Endometrial microvascular endothelial cells (primary cell): Measurements from ENCODE around the gene ACTL7B. TPM values are rescaled to one million over a fixed set of nuclear protein-coding genes. Genes with fewer than 3 reads are reported as not detected.
"Not testable (repeated sequence)": the region's sequence is repeated elsewhere in the genome, so short reads cannot be mapped to it uniquely, and the experiment has no call there.

Experiments used
- in situ Hi-C: cut with HindIII; loops from 2 replicates; pipeline ENCODE4 v1.10.0; 2017; ENCODE audit warnings: low sequenced_read_pairs, low pct_unique_long_range_greater_than_20kb; ENCODE audit errors: inconsistent ontology term
- total RNA-seq: library from RNA; depleted of rRNA; stranded (reverse); fragments of >200 nt; gene quantifications from one replicate; pipeline ENCODE4 v1.2.3, GENCODE V29; 2015; ENCODE audit errors: inconsistent ontology term

The ACTL7B gene
- total RNA-seq, 1 donor from 2014 or later, result not detected

GRCh38 chr9:108851138-108851537, 4.6 kb downstream of the ACTL7B start:
- in situ Hi-C loops, result no loop called here

GRCh38 chr9:108850293-108850897, 5.4 kb downstream of the ACTL7B start:
- in situ Hi-C loops, result no loop called here

- in situ Hi-C loops, result not testable (repeated sequence)
Measured at GRCh38 chr9:108848296-108848695, 7.5 kb downstream of the ACTL7B start.

GRCh38 chr9:108845947-108846346, 9.8 kb downstream of the ACTL7B start:
- in situ Hi-C loops, result no loop called here

- in situ Hi-C loops, result no loop called here
Measured at GRCh38 chr9:108845507-108845906, 10.3 kb downstream of the ACTL7B start.

GRCh38 chr9:108844856-108845255, 10.9 kb downstream of the ACTL7B start:
- in situ Hi-C loops, result no loop called here

GRCh38 chr9:108844391-108844790, 11.4 kb downstream of the ACTL7B start:
- in situ Hi-C loops, result no loop called here

GRCh38 chr9:108842610-108843295, 13.0 kb downstream of the ACTL7B start:
- in situ Hi-C loops, result no loop called here

- in situ Hi-C loops, result not testable (repeated sequence)
Measured at GRCh38 chr9:108839561-108839960, 16.2 kb downstream of the ACTL7B start.

- in situ Hi-C loops, result no loop called here
Measured at GRCh38 chr9:108838017-108838416, 17.8 kb downstream of the ACTL7B start.

GRCh38 chr9:108837530-108837929, 18.3 kb downstream of the ACTL7B start:
- in situ Hi-C loops, result no loop called here

GRCh38 chr9:108836781-108837180, 19.0 kb downstream of the ACTL7B start:
- in situ Hi-C loops, result no loop called here

GRCh38 chr9:108836319-108836718, 19.5 kb downstream of the ACTL7B start:
- in situ Hi-C loops, result no loop called here

- in situ Hi-C loops, result no loop called here
Measured at GRCh38 chr9:108835831-108836230, 20.0 kb downstream of the ACTL7B start.

- in situ Hi-C loops, result no loop called here
Measured at GRCh38 chr9:108834959-108835665, 20.7 kb downstream of the ACTL7B start.

- in situ Hi-C loops, result no loop called here
Measured at GRCh38 chr9:108832179-108832500, 23.6 kb downstream of the ACTL7B start.

- in situ Hi-C loops, result no loop called here
Measured at GRCh38 chr9:108831496-108832178, 24.1 kb downstream of the ACTL7B start.

GRCh38 chr9:108830272-108830671, 25.5 kb downstream of the ACTL7B start:
- in situ Hi-C loops, result no loop called here

GRCh38 chr9:108823829-108824228, 32.0 kb downstream of the ACTL7B start:
- in situ Hi-C loops, result no loop called here

- in situ Hi-C loops, result no loop called here
Measured at GRCh38 chr9:108816037-108816436, 39.7 kb downstream of the ACTL7B start.
